ENCODE data around the gene NINJ1.

Gene NINJ1

GRCh38 chr9:93134015-93134739 is at the start of gene NINJ1:
NINJ1 (minus strand) TSS chr9:93134251; CDS start chr9:93134217, 34 bp downstream.
- peaks cover 50% of the 10 kb centered on the region for H3K4me1 Mint-ChIP-seq (ENCODE audit: low read depth)
- peak within 1 kb of the TSS; percentile 90 for H3K4me3 Mint-ChIP-seq
- no peaks in the 10 kb centered on the region for H3K27me3 Mint-ChIP-seq (ENCODE audit: low read depth)
- H3K27ac Mint-ChIP-seq: peak within 1 kb of the TSS; percentile 92
- H3K9me3 Mint-ChIP-seq: peaks cover 4% of the 10 kb centered on the region
- H3K36me3 Mint-ChIP-seq (ENCODE audit: low read depth): peaks cover 3% of the 10 kb centered on the region

- Mint-ChIP-seq H3K4me1 (ENCODE audit: low read depth) (peaks cover 4% of the 10 kb centered on the region), H3K9me3 (no peaks in the 10 kb centered on the region), H3K36me3 (ENCODE audit: low read depth) (no peaks in the 10 kb centered on the region), H3K4me3 (peak overlapping the region; percentile 54), H3K27me3 (ENCODE audit: low read depth) (peaks cover 54% of the 10 kb centered on the region), H3K27ac (no peak overlapping the region)
Observed at GRCh38 chr9:93183131-93183662, 49.1 kb upstream of the NINJ1 start.

GRCh38 chr9:93182572-93182971 is 48.5 kb upstream of the NINJ1 start:
- Mint-ChIP-seq H3K36me3 (ENCODE audit: low read depth) (no peaks in the 10 kb centered on the region), H3K4me3 (no peak overlapping the region), H3K9me3 (no peaks in the 10 kb centered on the region), H3K4me1 (ENCODE audit: low read depth) (peaks cover 4% of the 10 kb centered on the region), H3K27me3 (ENCODE audit: low read depth) (peaks cover 50% of the 10 kb centered on the region), H3K27ac (no peak overlapping the region)

- no peak overlapping the region for H3K4me3 Mint-ChIP-seq
- no peak overlapping the region for H3K27ac Mint-ChIP-seq
- H3K36me3 Mint-ChIP-seq (ENCODE audit: low read depth): no peaks in the 10 kb centered on the region
- H3K9me3 Mint-ChIP-seq: no peaks in the 10 kb centered on the region
- H3K27me3 Mint-ChIP-seq (ENCODE audit: low read depth): peaks cover 43% of the 10 kb centered on the region
- peaks cover 4% of the 10 kb centered on the region for H3K4me1 Mint-ChIP-seq (ENCODE audit: low read depth)
Observed at GRCh38 chr9:93181672-93182435, 47.8 kb upstream of the NINJ1 start.

- no peak overlapping the region for H3K27ac Mint-ChIP-seq
- no peaks in the 10 kb centered on the region for H3K36me3 Mint-ChIP-seq (ENCODE audit: low read depth)
- H3K4me1 Mint-ChIP-seq (ENCODE audit: low read depth): peaks cover 4% of the 10 kb centered on the region
- H3K27me3 Mint-ChIP-seq (ENCODE audit: low read depth): peaks cover 34% of the 10 kb centered on the region
- no peaks in the 10 kb centered on the region for H3K9me3 Mint-ChIP-seq
- no peak overlapping the region for H3K4me3 Mint-ChIP-seq
Observed at GRCh38 chr9:93180938-93181337, 46.9 kb upstream of the NINJ1 start.

- Mint-ChIP-seq H3K36me3 (ENCODE audit: low read depth) (no peaks in the 10 kb centered on the region), H3K9me3 (no peaks in the 10 kb centered on the region)
Observed at GRCh38 chr9:93178851-93179786, 45.1 kb upstream of the NINJ1 start.

GRCh38 chr9:93177676-93178075 is 43.6 kb upstream of the NINJ1 start:
- Mint-ChIP-seq H3K36me3 (ENCODE audit: low read depth) (no peaks in the 10 kb centered on the region), H3K27ac (no peak overlapping the region), H3K9me3 (no peaks in the 10 kb centered on the region), H3K4me3 (no peak overlapping the region), H3K4me1 (ENCODE audit: low read depth) (no peaks in the 10 kb centered on the region), H3K27me3 (ENCODE audit: low read depth) (peaks cover 18% of the 10 kb centered on the region)

More at GRCh38 chr9:93178851-93179786, 45.1 kb upstream of the NINJ1 start:
- no peak overlapping the region for H3K4me3 Mint-ChIP-seq
- H3K27ac Mint-ChIP-seq: no peak overlapping the region
- peaks cover 4% of the 10 kb centered on the region for H3K4me1 Mint-ChIP-seq (ENCODE audit: low read depth)
- H3K27me3 Mint-ChIP-seq (ENCODE audit: low read depth): peaks cover 28% of the 10 kb centered on the region

GRCh38 chr9:93174976-93175375 is 40.9 kb upstream of the NINJ1 start:
- H3K36me3 Mint-ChIP-seq (ENCODE audit: low read depth): no peaks in the 10 kb centered on the region
- H3K4me1 Mint-ChIP-seq (ENCODE audit: low read depth): no peaks in the 10 kb centered on the region
- no peaks in the 10 kb centered on the region for H3K9me3 Mint-ChIP-seq
- H3K4me3 Mint-ChIP-seq: no peak overlapping the region
- H3K27ac Mint-ChIP-seq: no peak overlapping the region
- no peaks in the 10 kb centered on the region for H3K27me3 Mint-ChIP-seq (ENCODE audit: low read depth)

GRCh38 chr9:93173365-93174051 is 39.5 kb upstream of the NINJ1 start:
- no peak overlapping the region for H3K4me3 Mint-ChIP-seq
- H3K27ac Mint-ChIP-seq: no peak overlapping the region
- H3K27me3 Mint-ChIP-seq (ENCODE audit: low read depth): peaks cover 3% of the 10 kb centered on the region
- H3K9me3 Mint-ChIP-seq: no peaks in the 10 kb centered on the region
- no peaks in the 10 kb centered on the region for H3K36me3 Mint-ChIP-seq (ENCODE audit: low read depth)
- H3K4me1 Mint-ChIP-seq (ENCODE audit: low read depth): no peaks in the 10 kb centered on the region

- H3K9me3 Mint-ChIP-seq: no peaks in the 10 kb centered on the region
- no peaks in the 10 kb centered on the region for H3K36me3 Mint-ChIP-seq (ENCODE audit: low read depth)
- peaks cover 3% of the 10 kb centered on the region for H3K27me3 Mint-ChIP-seq (ENCODE audit: low read depth)
- H3K4me3 Mint-ChIP-seq: no peak overlapping the region
- H3K27ac Mint-ChIP-seq: no peak overlapping the region
- no peaks in the 10 kb centered on the region for H3K4me1 Mint-ChIP-seq (ENCODE audit: low read depth)
Observed at GRCh38 chr9:93172666-93173364, 38.8 kb upstream of the NINJ1 start.

- Mint-ChIP-seq H3K4me3 (no peak overlapping the region), H3K4me1 (ENCODE audit: low read depth) (no peaks in the 10 kb centered on the region), H3K27me3 (ENCODE audit: low read depth) (peaks cover 3% of the 10 kb centered on the region), H3K36me3 (ENCODE audit: low read depth) (no peaks in the 10 kb centered on the region), H3K27ac (no peak overlapping the region), H3K9me3 (no peaks in the 10 kb centered on the region)
Observed at GRCh38 chr9:93171261-93171990, 37.4 kb upstream of the NINJ1 start.

GRCh38 chr9:93170571-93170970 is 36.5 kb upstream of the NINJ1 start:
- Mint-ChIP-seq H3K27me3 (ENCODE audit: low read depth) (peaks cover 3% of the 10 kb centered on the region), H3K27ac (no peak overlapping the region), H3K4me1 (ENCODE audit: low read depth) (no peaks in the 10 kb centered on the region), H3K9me3 (no peaks in the 10 kb centered on the region), H3K4me3 (no peak overlapping the region), H3K36me3 (ENCODE audit: low read depth) (no peaks in the 10 kb centered on the region)

GRCh38 chr9:93169444-93169843 is 35.4 kb upstream of the NINJ1 start:
- H3K36me3 Mint-ChIP-seq (ENCODE audit: low read depth): no peaks in the 10 kb centered on the region
- H3K4me3 Mint-ChIP-seq: no peak overlapping the region
- no peak overlapping the region for H3K27ac Mint-ChIP-seq
- H3K27me3 Mint-ChIP-seq (ENCODE audit: low read depth): peaks cover 3% of the 10 kb centered on the region
- no peaks in the 10 kb centered on the region for H3K9me3 Mint-ChIP-seq
- H3K4me1 Mint-ChIP-seq (ENCODE audit: low read depth): no peaks in the 10 kb centered on the region

Data from T-helper 1 cell treated with Interleukin-12 subunit alpha and Interleukin-12 subunit beta and Interleukin-4 antibody, amounts not matched to agents 30 μg/mL and 1 μg/mL, for 36 hours (primary cell).